ENCODE results near the gene MRPL36.

DNA sequence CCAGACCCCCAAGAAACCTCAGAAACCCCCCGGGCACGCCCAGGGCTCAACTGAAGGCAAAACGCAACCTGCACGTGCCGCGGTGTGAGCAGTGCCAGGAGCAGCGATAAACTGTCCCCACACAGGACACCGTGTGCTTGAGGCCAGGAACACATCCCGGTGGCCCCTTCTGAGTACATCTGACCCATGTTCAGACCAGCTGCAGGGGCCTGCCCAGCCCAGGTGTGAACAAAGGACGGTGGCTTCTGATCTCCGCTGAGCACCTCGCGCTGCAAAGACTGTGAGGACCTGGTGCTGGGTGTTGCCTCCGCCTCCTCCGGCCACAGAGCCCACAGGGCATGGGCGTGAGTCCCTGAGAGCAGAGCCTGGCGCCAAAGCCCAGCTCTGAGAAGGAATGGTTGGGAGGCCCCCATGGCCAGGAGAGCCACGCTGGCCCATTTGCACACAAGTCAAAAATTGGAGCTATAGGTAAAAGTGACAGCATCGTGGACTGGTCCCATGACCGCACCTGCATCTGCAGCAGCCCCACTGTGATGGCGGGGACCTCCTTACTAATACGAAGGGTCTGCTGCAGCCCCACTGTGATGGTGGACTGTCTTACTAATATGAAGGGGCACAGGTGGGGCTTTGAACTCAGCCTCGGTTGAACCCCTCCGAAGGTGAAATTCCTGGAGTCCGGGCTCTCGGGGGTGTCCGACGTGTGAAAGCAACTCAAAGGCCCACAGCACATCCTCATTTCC, 33.0 kb upstream of the MRPL36 start:
- TF ChIP-seq POLR2A (IDR thresholded peaks at IDR 0.05; ENCODE audit: low read depth, low read length), result no peak
- TF ChIP-seq POLR2AphosphoS5 (IDR thresholded peaks at IDR 0.05; ENCODE audit: low read depth, low read length), result no peak
- no peak for TF ChIP-seq TAF1 (IDR thresholded peaks at IDR 0.05; ENCODE audit: low read depth, low read length)
